Adrenal gland (tissue), 12 donors: Measurements from ENCODE around the gene TNKS1BP1. TPM values are rescaled to one million over a fixed set of nuclear protein-coding genes. Genes with fewer than 3 reads are reported as not detected.

Source experiments
- DNase-seq, 7 donors: peaks; one replicate each; pipeline ENCODE4 v3.0.0-alpha.2; 2019 to 2020
- H3K27ac ChIP-seq, 5 donors: fragments of 200-600 bp; sonication (generic) in 4 of 5; 1 replicate in 3 of 5; 2 replicates in 2 of 5; pipeline versions ENCODE4 v1.5.1 to v1.8.0; 2016 to 2020; ENCODE audit warnings: mild to moderate bottlenecking in 1 of 5
- H3K27me3 ChIP-seq: fragments of 200-600 bp; 2 replicates; pipeline ENCODE4 v1.8.0; 2021
- H3K36me3 ChIP-seq, 2 donors: fragments of 200-600 bp; replicated peaks in 1 of 2; 1 replicate in 1 of 2; 2 replicates in 1 of 2; pipeline versions ENCODE4 v1.5.1 to v1.8.0; 2018 to 2022
- H3K4me1 ChIP-seq, 2 donors: fragments of 200-600 bp; replicated peaks in 1 of 2; 1 replicate in 1 of 2; 2 replicates in 1 of 2; pipeline versions ENCODE4 v1.5.1 to v1.8.0; 2018 to 2021
- H3K4me3 ChIP-seq, 4 donors: fragments of 200-600 bp; sonication (generic) in 3 of 4; one replicate each; pipeline ENCODE4 v1.5.1; 2016 to 2018
- H3K9me3 ChIP-seq, 3 donors: fragments of 200-600 bp; sonication (generic) in 1 of 3; replicated peaks in 1 of 3; 1 replicate in 2 of 3; 2 replicates in 1 of 3; pipeline versions ENCODE4 v1.5.1 to v1.8.0; 2016 to 2021
- POLR2A ChIP-seq, 2 donors: fragments of 450-650 bp; IDR thresholded peaks; one replicate each; pipeline ENCODE4 v1.6.1; 2017; ENCODE audit warnings: antibody characterized with exemption in 2 of 2, mild to moderate bottlenecking in 2 of 2, moderate library complexity in 1 of 2
- WGBS, 4 donors: extraction: QIAGEN DNeasy Blood & Tissue Kit in 2 of 4; methylation state at CpG; one replicate each; pipeline versions ENCODE4 v1.1.5 to v1.1.7; 2013 to 2017; 5-methylcytosine and 5-hydroxymethylcytosine counted together
- intact Hi-C, 2 donors: fragments of 100-400 bp; cut with DNase I; formaldehyde crosslinking; loops; one replicate each; pipeline versions ENCODE4 v1.14.1 to v1.15.0; 2022 to 2023
- polyA plus RNA-seq, 3 donors: library from polyadenylated mRNA; stranded (reverse); fragments of 200-250 nt in 2 of 3; fragments of 350-450 nt in 1 of 3; fragmentation: Illumina TruSeq in 1 of 3; extraction: RNeasy Lipid Tissue Mini Kit (QIAGEN cat#74804) in 1 of 3; gene quantifications; one replicate each; pipeline ENCODE4 v1.2.3, GENCODE V29; 2013 to 2014
- total RNA-seq, 9 donors: library from RNA; depleted of rRNA in 4 of 9; stranded (reverse); fragments of >200 nt in 4 of 9; fragments of 120-200 nt in 1 of 9; fragmentation: NEBNext Ultra II Directional in 1 of 9; extraction: Animal tissue kit (Norgen Biotek cat#: 25700) in 1 of 9; gene quantifications; one replicate each; pipeline versions ENCODE4 v1.1.0 to v1.2.4, GENCODE V29; 2013 to 2023
- TF ChIP-seq, protein P1 (sequence below), 6 experiments: fragments of 450-650 bp in 4 of 6; fragments of 200-600 bp in 2 of 6; sonication (generic) in 1 of 6; IDR thresholded peaks; 1 replicate in 5 of 6; 2 replicates in 1 of 6; pipeline versions ENCODE4 v1.5.1 to v1.8.0; 2016 to 2021; ENCODE audit warnings: antibody characterized with exemption in 6 of 6, mild to moderate bottlenecking in 2 of 6, moderate library complexity in 1 of 6
- donor health status: healthy with polysubstance abuse.
- donor health status: Bipolar disorder and iron deficiency.
- donor health status: DM: yes; HTN: yes; CAD: no.
- donor health status: DM: no; HTN: no; CAD: no.
- donor health status: DM: no; HTN: no; CAD: no.
- donor health status: DM: yes; HTN: yes; CAD: no.

The TNKS1BP1 gene
- total and polyA plus RNA-seq, 12 donors, result 24.5 to 338 (median 140) TPM

DNA sequence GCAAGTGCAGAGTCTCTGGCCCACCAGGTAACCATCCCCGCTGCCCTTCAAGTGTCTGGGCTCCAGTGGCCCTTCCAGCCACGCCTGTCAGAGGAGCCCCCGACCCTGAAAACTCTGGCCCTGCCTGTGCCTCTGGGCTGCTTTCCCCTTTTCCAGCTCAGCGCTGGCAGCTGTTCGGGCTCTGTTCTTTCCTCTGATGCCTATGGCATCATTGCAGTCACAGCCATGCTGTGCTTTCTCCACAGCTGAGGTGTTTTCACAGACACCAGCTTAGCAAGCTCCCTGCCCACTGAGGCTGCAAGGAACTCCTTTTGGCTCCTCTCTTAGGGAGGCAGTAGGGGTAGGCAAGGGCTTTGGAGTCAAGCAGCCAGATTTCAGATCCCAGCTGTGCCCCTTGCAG is 34.6 kb upstream of the TNKS1BP1 start:
- H3K27ac ChIP-seq, result no peak overlapping the region
- no peaks in the 10 kb centered on the region for H3K27me3 ChIP-seq
- intact Hi-C loops, result loop anchor here in 1 of 2 donors (10.0 kb wide), 1 partner anchor 165 kb away; no protein-coding TSS in a partner anchor
- H3K4me3 ChIP-seq, result no peak overlapping the region
- no peaks in the 10 kb centered on the region for H3K9me3 ChIP-seq
- H3K36me3 ChIP-seq, result no peaks in the 10 kb centered on the region
- 63 to 88% (median 78%) methylated on average over 3 to 5 of the region's 5 CpGs for WGBS, 4 donors
- TF ChIP-seq, protein P1, sequence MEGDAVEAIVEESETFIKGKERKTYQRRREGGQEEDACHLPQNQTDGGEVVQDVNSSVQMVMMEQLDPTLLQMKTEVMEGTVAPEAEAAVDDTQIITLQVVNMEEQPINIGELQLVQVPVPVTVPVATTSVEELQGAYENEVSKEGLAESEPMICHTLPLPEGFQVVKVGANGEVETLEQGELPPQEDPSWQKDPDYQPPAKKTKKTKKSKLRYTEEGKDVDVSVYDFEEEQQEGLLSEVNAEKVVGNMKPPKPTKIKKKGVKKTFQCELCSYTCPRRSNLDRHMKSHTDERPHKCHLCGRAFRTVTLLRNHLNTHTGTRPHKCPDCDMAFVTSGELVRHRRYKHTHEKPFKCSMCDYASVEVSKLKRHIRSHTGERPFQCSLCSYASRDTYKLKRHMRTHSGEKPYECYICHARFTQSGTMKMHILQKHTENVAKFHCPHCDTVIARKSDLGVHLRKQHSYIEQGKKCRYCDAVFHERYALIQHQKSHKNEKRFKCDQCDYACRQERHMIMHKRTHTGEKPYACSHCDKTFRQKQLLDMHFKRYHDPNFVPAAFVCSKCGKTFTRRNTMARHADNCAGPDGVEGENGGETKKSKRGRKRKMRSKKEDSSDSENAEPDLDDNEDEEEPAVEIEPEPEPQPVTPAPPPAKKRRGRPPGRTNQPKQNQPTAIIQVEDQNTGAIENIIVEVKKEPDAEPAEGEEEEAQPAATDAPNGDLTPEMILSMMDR (IDR thresholded peaks at IDR 0.05), result no peak
- TF ChIP-seq POLR2A (IDR thresholded peaks at IDR 0.05), result no peak
- DNase-seq, result no peak
- H3K4me1 ChIP-seq, result no peaks in the 10 kb centered on the region

DNA sequence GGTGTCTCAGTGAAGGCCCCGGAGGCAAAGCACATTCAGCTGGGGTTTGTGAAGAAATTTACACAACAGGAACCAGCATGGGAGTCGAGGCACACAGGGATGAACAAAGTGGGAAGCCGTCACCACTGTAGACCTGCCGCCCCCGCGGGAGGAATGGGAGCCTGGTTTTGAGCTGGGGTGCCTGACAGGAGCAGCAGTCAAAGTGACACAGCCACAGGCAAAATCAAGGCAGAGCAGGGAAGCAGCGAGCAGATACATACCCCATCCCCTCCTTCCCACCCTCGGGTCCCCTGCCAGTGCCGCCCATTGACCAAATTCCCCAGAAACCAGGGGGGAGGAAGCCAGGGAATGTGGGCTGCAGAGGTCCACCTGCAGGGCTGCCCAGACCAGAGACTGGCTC is 34.2 kb upstream of the TNKS1BP1 start:
- no peaks in the 10 kb centered on the region for H3K9me3 ChIP-seq
- 69 to 82% (median 74%) methylated on average over 4 to 9 of the region's 9 CpGs for WGBS, 4 donors
- no peak for TF ChIP-seq POLR2A (IDR thresholded peaks at IDR 0.05)
- TF ChIP-seq, protein P1 (IDR thresholded peaks at IDR 0.05), result no peak
- no peaks in the 10 kb centered on the region for H3K36me3 ChIP-seq
- DNase-seq, result no peak
- H3K4me3 ChIP-seq, result no peak overlapping the region
- H3K27ac ChIP-seq, result no peak overlapping the region
- intact Hi-C loops, result loop anchor here in 1 of 2 donors (10.0 kb wide), 1 partner anchor 166 kb away; no protein-coding TSS in a partner anchor
- no peaks in the 10 kb centered on the region for H3K4me1 ChIP-seq
- H3K27me3 ChIP-seq, result no peaks in the 10 kb centered on the region

DNA sequence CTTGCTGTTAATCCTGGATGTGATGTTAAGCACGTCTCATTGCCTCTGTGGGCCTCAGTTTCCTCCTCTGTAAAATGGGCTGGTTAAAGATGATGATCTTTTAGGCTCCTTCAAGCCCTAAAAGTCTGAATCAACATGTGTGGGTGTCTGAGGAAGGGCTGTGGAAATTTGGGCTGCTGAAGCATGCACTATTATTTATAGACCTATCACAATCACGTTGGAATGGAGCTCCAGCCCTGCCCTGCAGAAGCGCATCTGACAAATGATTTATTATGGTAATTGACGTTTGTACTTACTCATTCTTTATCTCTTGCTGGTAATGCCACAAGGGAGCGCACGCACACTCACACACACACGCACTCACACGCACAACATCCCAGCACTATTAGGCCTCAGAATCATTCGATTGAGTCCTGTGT is 33.8 kb upstream of the TNKS1BP1 start:
- DNase-seq, result no peak
- 59 to 65% (median 63%) methylated on average over 9 of the region's 9 CpGs for WGBS, 4 donors
- TF ChIP-seq POLR2A (IDR thresholded peaks at IDR 0.05), result no peak
- TF ChIP-seq, protein P1 (IDR thresholded peaks at IDR 0.05), result no peak
- H3K36me3 ChIP-seq, result no peaks in the 10 kb centered on the region
- no peaks in the 10 kb centered on the region for H3K9me3 ChIP-seq
- H3K4me3 ChIP-seq, result no peak overlapping the region
- intact Hi-C loops, result loop anchor here in 1 of 2 donors (10.0 kb wide), 1 partner anchor 166 kb away; no protein-coding TSS in a partner anchor
- no peaks in the 10 kb centered on the region for H3K27me3 ChIP-seq
- no peaks in the 10 kb centered on the region for H3K4me1 ChIP-seq
- no peak overlapping the region for H3K27ac ChIP-seq

DNA sequence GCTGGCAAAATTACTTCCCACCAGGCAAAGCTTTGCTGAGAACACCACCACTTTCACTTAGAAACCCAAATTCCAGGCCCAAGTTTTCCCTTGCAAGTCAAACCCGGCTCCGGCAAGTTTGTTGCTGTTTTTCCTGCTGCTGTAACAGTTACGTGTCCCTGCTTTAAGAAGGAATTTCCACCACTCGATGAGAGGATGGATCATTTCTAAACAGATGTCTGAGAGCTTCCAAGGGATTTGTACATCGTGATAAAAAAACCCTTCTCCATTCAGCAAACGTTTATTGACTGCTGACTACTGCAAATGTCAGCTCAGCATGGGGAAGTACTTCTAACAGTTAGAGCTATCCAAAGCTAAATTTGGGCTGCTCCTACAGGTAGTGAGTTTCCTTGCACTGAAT is 33.1 kb upstream of the TNKS1BP1 start:
- intact Hi-C loops, result loop anchor here in 1 of 2 donors (10.0 kb wide), 1 partner anchor 167 kb away; no protein-coding TSS in a partner anchor
- Histone ChIP-seq H3K27ac (no peak overlapping the region), H3K27me3 (no peaks in the 10 kb centered on the region), H3K4me1 (no peaks in the 10 kb centered on the region), H3K36me3 (no peaks in the 10 kb centered on the region), H3K9me3 (no peaks in the 10 kb centered on the region), H3K4me3 (no peak overlapping the region)
- no peak for DNase-seq
- 48 to 67% (median 60%) methylated on average over 6 of the region's 6 CpGs for WGBS, 4 donors
- TF ChIP-seq POLR2A (IDR thresholded peaks at IDR 0.05), result no peak
- TF ChIP-seq, protein P1 (IDR thresholded peaks at IDR 0.05), result no peak
